ENCODE results near the gene SMAP1. TPM values are rescaled to one million over a fixed set of nuclear protein-coding genes. Genes with fewer than 3 reads are reported as not detected.

SMAP1 gene
- total and polyA plus RNA-seq, 12 donors: 11.3 to 39.8 (median 24.2) TPM

DNA sequence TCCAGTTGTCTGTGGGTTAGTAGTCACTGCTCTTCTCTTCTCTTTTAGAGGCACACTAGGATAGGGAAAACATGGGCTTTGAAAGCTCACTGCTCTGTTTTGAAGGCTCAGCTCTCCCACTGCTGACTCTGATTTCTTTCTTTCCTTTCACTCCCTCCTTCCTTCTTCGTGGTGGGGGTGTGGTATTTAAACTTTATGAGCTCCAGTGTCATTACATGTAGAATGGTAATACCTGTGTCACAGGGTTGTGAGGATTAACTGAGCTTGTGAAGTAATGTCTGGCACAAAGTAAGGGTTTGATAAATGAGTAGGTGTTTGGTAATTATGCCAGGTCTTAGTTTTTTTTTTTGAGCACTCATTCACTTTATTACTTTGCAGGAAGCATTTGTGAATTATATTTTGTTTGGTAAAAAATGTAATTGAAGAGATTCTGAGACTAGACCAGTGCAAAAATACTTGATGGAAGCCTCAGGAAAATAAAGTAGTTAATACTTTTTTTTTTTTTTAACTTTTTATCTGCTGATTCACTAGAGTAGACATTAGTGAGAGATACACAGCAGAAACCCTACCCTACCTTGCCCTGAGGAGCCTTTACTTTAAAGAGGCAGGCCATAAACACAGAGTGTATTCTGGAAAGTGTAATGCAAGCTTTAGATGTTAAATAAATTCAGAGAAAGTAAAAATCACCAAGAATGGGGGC lies 17.3 kb downstream of the SMAP1 start:
- intact Hi-C loops (cut with DNase I): loop anchor here in 1 of 2 donors (10.0 kb wide), 1 partner anchor 120 kb away; the partner anchor contains the start of gene SDHAF4
- no peak for DNase-seq
- no peak for TF ChIP-seq POLR2A (IDR thresholded peaks at IDR 0.05)
- H3K4me1 ChIP-seq (replicated peaks in 1 of 2): peaks cover 0 to 16% of the 10 kb centered on the region in 2 donors
- H3K27me3 ChIP-seq: no peaks in the 10 kb centered on the region
- WGBS, 4 donors: 0 to 24% (median 10%) methylated on average over 1 of the region's 1 CpG
- peaks cover 0 to 3% (median 0%) of the 10 kb centered on the region in 3 donors for H3K9me3 ChIP-seq (replicated peaks in 1 of 3)
- H3K4me3 ChIP-seq: no peak overlapping the region
- no peaks in the 10 kb centered on the region for H3K36me3 ChIP-seq (replicated peaks in 1 of 2)
- no peak overlapping the region for H3K27ac ChIP-seq

DNA sequence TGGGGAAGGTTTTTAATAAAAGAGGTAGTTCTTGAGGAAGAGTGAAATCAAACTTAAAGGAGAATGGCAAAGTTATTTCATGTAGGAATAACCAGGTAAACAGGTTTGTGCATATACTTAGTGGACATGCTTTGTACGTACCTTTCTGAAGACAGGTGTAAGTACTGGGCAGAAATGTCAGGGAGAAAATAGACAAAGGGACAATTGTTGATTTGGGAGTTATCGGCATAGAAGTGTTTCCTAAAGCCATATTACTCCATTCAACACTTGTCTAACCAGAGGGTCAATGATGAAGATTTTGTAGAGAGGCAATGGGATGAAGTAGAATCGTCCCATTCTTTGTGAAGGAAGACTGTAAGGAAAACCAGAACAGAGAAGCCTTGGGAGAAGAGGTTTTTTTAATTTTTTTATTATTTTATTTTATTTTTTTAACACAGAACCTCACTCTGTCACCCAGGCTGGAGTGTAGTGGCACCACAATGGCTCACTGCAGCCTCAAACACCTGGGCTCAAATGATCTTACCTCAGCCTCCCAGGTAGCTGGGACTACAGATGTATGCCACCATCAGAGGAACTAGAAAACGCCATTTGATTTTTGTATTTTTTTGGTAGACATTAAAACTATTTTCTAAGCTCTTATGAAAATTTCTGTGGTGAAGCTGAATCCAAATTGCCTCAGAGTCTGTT lies 18.0 kb downstream of the SMAP1 start:
- TF ChIP-seq, protein P1, sequence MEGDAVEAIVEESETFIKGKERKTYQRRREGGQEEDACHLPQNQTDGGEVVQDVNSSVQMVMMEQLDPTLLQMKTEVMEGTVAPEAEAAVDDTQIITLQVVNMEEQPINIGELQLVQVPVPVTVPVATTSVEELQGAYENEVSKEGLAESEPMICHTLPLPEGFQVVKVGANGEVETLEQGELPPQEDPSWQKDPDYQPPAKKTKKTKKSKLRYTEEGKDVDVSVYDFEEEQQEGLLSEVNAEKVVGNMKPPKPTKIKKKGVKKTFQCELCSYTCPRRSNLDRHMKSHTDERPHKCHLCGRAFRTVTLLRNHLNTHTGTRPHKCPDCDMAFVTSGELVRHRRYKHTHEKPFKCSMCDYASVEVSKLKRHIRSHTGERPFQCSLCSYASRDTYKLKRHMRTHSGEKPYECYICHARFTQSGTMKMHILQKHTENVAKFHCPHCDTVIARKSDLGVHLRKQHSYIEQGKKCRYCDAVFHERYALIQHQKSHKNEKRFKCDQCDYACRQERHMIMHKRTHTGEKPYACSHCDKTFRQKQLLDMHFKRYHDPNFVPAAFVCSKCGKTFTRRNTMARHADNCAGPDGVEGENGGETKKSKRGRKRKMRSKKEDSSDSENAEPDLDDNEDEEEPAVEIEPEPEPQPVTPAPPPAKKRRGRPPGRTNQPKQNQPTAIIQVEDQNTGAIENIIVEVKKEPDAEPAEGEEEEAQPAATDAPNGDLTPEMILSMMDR (IDR thresholded peaks at IDR 0.05): no peak
- TF ChIP-seq POLR2A (IDR thresholded peaks at IDR 0.05): no peak
- intact Hi-C loops (cut with DNase I): loop anchor here in 1 of 2 donors (10.0 kb wide), 1 partner anchor 121 kb away; the partner anchor contains the start of gene SDHAF4
- DNase-seq: no peak
- Histone ChIP-seq H3K9me3 (replicated peaks in 1 of 3) (no peaks in the 10 kb centered on the region), H3K4me1 (replicated peaks in 1 of 2) (peaks cover 0 to 16% of the 10 kb centered on the region in 2 donors), H3K36me3 (replicated peaks in 1 of 2) (no peaks in the 10 kb centered on the region), H3K4me3 (no peak overlapping the region), H3K27ac (no peak overlapping the region), H3K27me3 (no peaks in the 10 kb centered on the region)
- 81 to 86% (median 84%) methylated on average over 4 of the region's 4 CpGs for WGBS, 4 donors

DNA sequence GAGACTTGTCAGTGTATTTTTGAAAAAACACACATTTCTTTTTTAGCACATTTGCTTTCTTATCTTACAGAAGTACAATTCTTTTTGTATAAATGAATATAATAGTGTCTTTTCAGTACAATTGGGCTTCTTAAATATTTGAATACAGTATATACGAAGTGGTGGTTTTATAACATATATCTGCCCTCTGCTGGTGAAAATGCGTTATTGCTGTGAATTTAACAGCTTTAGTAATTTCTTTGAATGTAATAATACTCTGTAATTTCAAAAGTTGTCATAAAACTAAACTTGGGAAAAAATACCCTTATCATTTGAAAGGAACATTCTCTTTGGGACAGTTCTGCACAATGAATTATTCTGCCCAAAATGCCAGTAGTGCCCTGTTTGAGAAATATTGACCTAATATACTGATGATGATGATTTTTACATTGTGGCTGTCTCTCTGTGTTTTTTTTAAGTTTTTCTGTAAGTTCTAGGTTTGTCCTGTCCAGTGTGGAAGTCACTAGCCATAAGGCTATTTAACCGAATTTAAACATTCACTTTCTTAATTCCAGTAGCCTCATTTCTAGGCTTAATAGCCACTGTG lies 19.0 kb downstream of the SMAP1 start:
- peak in 1 of 7 donors; percentile 16 for DNase-seq
- H3K27me3 ChIP-seq: no peaks in the 10 kb centered on the region
- H3K4me1 ChIP-seq (replicated peaks in 1 of 2): peaks cover 0 to 16% of the 10 kb centered on the region in 2 donors
- H3K4me3 ChIP-seq: no peak overlapping the region
- no peaks in the 10 kb centered on the region for H3K9me3 ChIP-seq (replicated peaks in 1 of 3)
- no peaks in the 10 kb centered on the region for H3K36me3 ChIP-seq (replicated peaks in 1 of 2)
- no peak overlapping the region for H3K27ac ChIP-seq
- TF ChIP-seq, protein P1 (IDR thresholded peaks at IDR 0.05): peak; percentile 63 to 78 (median 73)
- no peak for TF ChIP-seq POLR2A (IDR thresholded peaks at IDR 0.05)
- intact Hi-C loops (cut with DNase I): loop anchor here in 1 of 2 donors (10.0 kb wide), 1 partner anchor 122 kb away; the partner anchor contains the start of gene SDHAF4
- 5 to 14% (median 11%) methylated on average over 3 of the region's 3 CpGs for WGBS, 4 donors

DNA sequence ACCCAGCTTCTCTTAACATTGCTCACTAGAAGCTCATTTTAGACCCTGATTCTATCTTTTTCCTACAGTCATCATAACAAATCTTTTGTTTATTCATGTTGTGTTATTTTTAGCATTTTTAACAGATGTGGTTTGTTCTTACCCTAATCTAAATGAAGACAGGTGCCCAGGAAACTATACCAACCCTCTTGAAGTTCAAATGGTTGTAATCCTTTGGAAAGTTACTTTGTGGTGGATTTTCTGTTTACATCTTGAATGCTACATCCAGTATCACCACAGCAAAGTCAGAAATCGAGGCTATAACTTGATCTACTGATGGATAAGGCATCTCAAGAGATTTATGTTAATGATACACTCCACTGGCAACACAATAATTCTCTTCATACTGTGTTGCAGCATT lies 26.2 kb downstream of the SMAP1 start:
- no peak for DNase-seq
- Histone ChIP-seq H3K27me3 (no peaks in the 10 kb centered on the region), H3K4me3 (no peak overlapping the region), H3K9me3 (replicated peaks in 1 of 3) (no peaks in the 10 kb centered on the region), H3K4me1 (replicated peaks in 1 of 2) (no peaks in the 10 kb centered on the region), H3K27ac (no peak overlapping the region), H3K36me3 (replicated peaks in 1 of 2) (no peaks in the 10 kb centered on the region)
- intact Hi-C loops (cut with DNase I): no loop called here
- TF ChIP-seq POLR2A (IDR thresholded peaks at IDR 0.05): no peak
- TF ChIP-seq, protein P1 (IDR thresholded peaks at IDR 0.05): no peak
- WGBS, 4 donors: 63 to 79% (median 77%) methylated on average over 1 of the region's 1 CpG

Data from adrenal gland (tissue), 12 donors.